Activated CD8-positive, alpha-beta memory T cell treated with anti-CD3 and anti-CD28 coated beads, Interleukin-2, amount 50 U/mL, for 24 hours (primary cell): ENCODE measurements around the gene TOB2.
"Not testable (repeated sequence)": the region's sequence is repeated elsewhere in the genome, so short reads cannot be mapped to it uniquely, and the experiment has no call there.

Source experiments
- DNase-seq: peaks from one replicate; pipeline ENCODE4 v3.0.0-alpha.2; 2020; ENCODE audit errors: extremely low read depth

TOB2 gene

GRCh38 chr22:41429232-41429950 is 17.2 kb downstream of the TOB2 start:
- DNase-seq: no peak

- DNase-seq: no peak
Measured at GRCh38 chr22:41425660-41426365, 20.8 kb downstream of the TOB2 start.

- DNase-seq: no peak
Measured at GRCh38 chr22:41418717-41419116, 27.9 kb downstream of the TOB2 start.

GRCh38 chr22:41417622-41418390 is 28.8 kb downstream of the TOB2 start:
- no peak for DNase-seq

GRCh38 chr22:41415554-41415953 is 31.0 kb downstream of the TOB2 start:
- no peak for DNase-seq

GRCh38 chr22:41411021-41411851 is 35.4 kb downstream of the TOB2 start:
- no peak for DNase-seq

- DNase-seq: no peak
Measured at GRCh38 chr22:41410311-41410751, 36.3 kb downstream of the TOB2 start.

- DNase-seq: no peak
Measured at GRCh38 chr22:41408665-41409064, 37.9 kb downstream of the TOB2 start.

- no peak for DNase-seq
Measured at GRCh38 chr22:41407433-41407832, 39.2 kb downstream of the TOB2 start.

- no peak for DNase-seq
Measured at GRCh38 chr22:41406410-41406809, 40.2 kb downstream of the TOB2 start.

GRCh38 chr22:41405588-41405987 is 41.0 kb downstream of the TOB2 start:
- DNase-seq: no peak

GRCh38 chr22:41403532-41404318 is 42.9 kb downstream of the TOB2 start:
- DNase-seq: peak; percentile 66

GRCh38 chr22:41402851-41403250 is 43.8 kb downstream of the TOB2 start:
- not testable (repeated sequence) for DNase-seq

- no peak for DNase-seq
Measured at GRCh38 chr22:41401781-41402648, 44.6 kb downstream of the TOB2 start.

GRCh38 chr22:41398921-41399320 is 47.7 kb downstream of the TOB2 start:
- DNase-seq: no peak

- no peak for DNase-seq
Measured at GRCh38 chr22:41397143-41397811, 49.3 kb downstream of the TOB2 start.

- DNase-seq: no peak
Measured at GRCh38 chr22:41395531-41396240, 50.9 kb downstream of the TOB2 start.

- no peak for DNase-seq
Measured at GRCh38 chr22:41394012-41394356, 52.6 kb downstream of the TOB2 start.

- DNase-seq: no peak
Measured at GRCh38 chr22:41387341-41387740, 59.3 kb downstream of the TOB2 start.
